Measurements from ENCODE around the gene LRIG2. TPM values are rescaled to one million over a fixed set of nuclear protein-coding genes. Genes with fewer than 3 reads are reported as not detected.
"Not testable (repeated sequence)": the region's sequence is repeated elsewhere in the genome, so short reads cannot be mapped to it uniquely, and the experiment has no call there.

The LRIG2 gene
- total RNA-seq, 1 experiment from 2014 or later, result 11.8 TPM

GRCh38 chr1:113147073-113147625, 74.2 kb downstream of the LRIG2 start:
- Mint-ChIP-seq H3K4me3 (ENCODE audit: unreplicated experiment) (no peak overlapping the region), H3K36me3 (ENCODE audit: insufficient read depth, unreplicated experiment) (no peaks in the 10 kb centered on the region), H3K4me1 (ENCODE audit: insufficient read depth, unreplicated experiment) (peaks cover 12% of the 10 kb centered on the region), H3K27me3 (ENCODE audit: insufficient read depth, unreplicated experiment) (no peaks in the 10 kb centered on the region), H3K27ac (ENCODE audit: low read depth, unreplicated experiment) (no peak overlapping the region), H3K9me3 (ENCODE audit: unreplicated experiment) (no peaks in the 10 kb centered on the region)
- POLR2A ChIA-PET, result no interaction called here
- CTCF ChIA-PET, result interaction anchor here (0.5 to 1.3 kb wide), 6 partner anchors 17 to 547 kb away, joined by 3 to 5 read pairs (median 4); no protein-coding TSS in a partner anchor
- no TSS peak for BruUV-seq (replicated peaks)
- intact Hi-C loops (cut with micrococcal nuclease), result loop anchor here (10.0 kb wide), 1 partner anchor 178 kb away; no protein-coding TSS in a partner anchor
- no peak for TF ChIP-seq CTCF (IDR thresholded peaks at IDR 0.05; ENCODE audit: unreplicated experiment)
- DNase-seq (ENCODE audit: unreplicated experiment), result no peak

- no TSS peak for BruUV-seq (replicated peaks)
- Mint-ChIP-seq H3K36me3 (ENCODE audit: insufficient read depth, unreplicated experiment) (no peaks in the 10 kb centered on the region), H3K9me3 (ENCODE audit: unreplicated experiment) (no peaks in the 10 kb centered on the region), H3K4me3 (ENCODE audit: unreplicated experiment) (no peak overlapping the region), H3K4me1 (ENCODE audit: insufficient read depth, unreplicated experiment) (peaks cover 7% of the 10 kb centered on the region), H3K27me3 (ENCODE audit: insufficient read depth, unreplicated experiment) (no peaks in the 10 kb centered on the region), H3K27ac (ENCODE audit: low read depth, unreplicated experiment) (no peak overlapping the region)
- ChIA-PET CTCF (interaction anchor here (0.7 kb wide), 2 partner anchors 59 to 546 kb away, joined by 3 to 5 read pairs; no protein-coding TSS in a partner anchor), POLR2A (interaction anchor here (0.7 kb wide), 1 partner anchor 129 kb away, joined by 3 read pairs; no protein-coding TSS in a partner anchor)
- no peak for DNase-seq (ENCODE audit: unreplicated experiment)
- no peak for TF ChIP-seq CTCF (IDR thresholded peaks at IDR 0.05; ENCODE audit: unreplicated experiment)
- intact Hi-C loops (cut with micrococcal nuclease), result loop anchor here (10.0 kb wide), 1 partner anchor 177 kb away; no protein-coding TSS in a partner anchor
Observed at GRCh38 chr1:113147826-113148225, 74.8 kb downstream of the LRIG2 start.

GRCh38 chr1:113150494-113150893, 77.5 kb downstream of the LRIG2 start:
- DNase-seq (ENCODE audit: unreplicated experiment); H3K36me3 Mint-ChIP-seq (ENCODE audit: insufficient read depth, unreplicated experiment); POLR2A ChIA-PET; H3K27me3 Mint-ChIP-seq (ENCODE audit: insufficient read depth, unreplicated experiment); H3K27ac Mint-ChIP-seq (ENCODE audit: low read depth, unreplicated experiment); intact Hi-C loops (cut with micrococcal nuclease); H3K9me3 Mint-ChIP-seq (ENCODE audit: unreplicated experiment); H3K4me3 Mint-ChIP-seq (ENCODE audit: unreplicated experiment); H3K4me1 Mint-ChIP-seq (ENCODE audit: insufficient read depth, unreplicated experiment); BruUV-seq (replicated peaks): not testable (repeated sequence)
- CTCF ChIA-PET, result interaction anchor here (1.2 kb wide), 1 partner anchor 303 kb away, joined by 4 read pairs; no protein-coding TSS in a partner anchor

- no TSS peak for BruUV-seq (replicated peaks)
- Mint-ChIP-seq H3K27ac (ENCODE audit: low read depth, unreplicated experiment) (no peak overlapping the region), H3K4me1 (ENCODE audit: insufficient read depth, unreplicated experiment) (peaks cover 6% of the 10 kb centered on the region), H3K4me3 (ENCODE audit: unreplicated experiment) (no peak overlapping the region), H3K9me3 (ENCODE audit: unreplicated experiment) (peaks cover 7% of the 10 kb centered on the region), H3K36me3 (ENCODE audit: insufficient read depth, unreplicated experiment) (peaks cover 12% of the 10 kb centered on the region), H3K27me3 (ENCODE audit: insufficient read depth, unreplicated experiment) (no peaks in the 10 kb centered on the region)
- intact Hi-C loops (cut with micrococcal nuclease), result no loop called here
- DNase-seq (ENCODE audit: unreplicated experiment), result peak; percentile 74
- ChIA-PET POLR2A (interaction anchor here (0.8 kb wide), 1 partner anchor 30 kb away, joined by 3 read pairs; no protein-coding TSS in a partner anchor), CTCF (interaction anchor here (1.1 kb wide), 1 partner anchor 236 kb away, joined by 5 read pairs; no protein-coding TSS in a partner anchor)
- TF ChIP-seq CTCF (IDR thresholded peaks at IDR 0.05; ENCODE audit: unreplicated experiment), result no peak
Observed at GRCh38 chr1:113153116-113153803, 80.3 kb downstream of the LRIG2 start.

Data from MCF 10A (cell line).